Testis (tissue), 5 donors: ENCODE data around the gene SLC25A3. TPM values are rescaled to one million over a fixed set of nuclear protein-coding genes. Genes with fewer than 3 reads are reported as not detected.
A peak's percentile ranks its signal among the peaks of the same experiment; 100 is the strongest.

ENCODE experiments used
- DNase-seq: peaks from one replicate; pipeline ENCODE4 v3.0.0-alpha.2; 2019
- H3K27ac ChIP-seq, 2 donors: fragments of 200-600 bp; sonication (generic); one replicate each; pipeline ENCODE4 v1.5.1; 2019
- H3K27me3 ChIP-seq: fragments of 200-600 bp; sonication (generic); one replicate; pipeline ENCODE4 v1.5.1; 2019
- H3K36me3 ChIP-seq: fragments of 200-600 bp; sonication (generic); one replicate; pipeline ENCODE4 v1.5.1; 2017; ENCODE audit warnings: low read depth; ENCODE audit errors: missing control alignments
- H3K4me1 ChIP-seq: fragments of 200-600 bp; sonication (generic); one replicate; pipeline ENCODE4 v1.5.1; 2019
- H3K4me3 ChIP-seq, 2 donors: fragments of 200-600 bp; sonication (generic); one replicate each; pipeline ENCODE4 v1.5.1; 2017 to 2019
- H3K9me3 ChIP-seq: fragments of 200-600 bp; sonication (generic); one replicate; pipeline ENCODE4 v1.5.1; 2017
- POLR2A ChIP-seq: fragments of 450-650 bp; IDR thresholded peaks from one replicate; pipeline ENCODE4 v1.6.1; 2017; ENCODE audit warnings: antibody characterized with exemption, mild to moderate bottlenecking, moderate library complexity
- WGBS, 2 donors: methylation state at CpG; one replicate each; pipeline ENCODE4 v1.1.5; 2018; 5-methylcytosine and 5-hydroxymethylcytosine counted together
- intact Hi-C: fragments of 100-400 bp; cut with DNase I; formaldehyde crosslinking; loops from one replicate; pipeline ENCODE4 v1.15.1; 2023; ENCODE audit warnings: low total_unique reads
- long read RNA-seq, 2 donors: transcript quantifications; one replicate each; lab custom pipeline, GENCODE V29; 2026
- polyA plus RNA-seq: library from polyadenylated mRNA; stranded (reverse); fragments of 350-450 nt; fragmentation: Illumina TruSeq; extraction: RNeasy Lipid Tissue Mini Kit (QIAGEN cat#74804); gene quantifications from one replicate; pipeline ENCODE4 v1.2.3, GENCODE V29; 2014; ENCODE audit warnings: low read depth, low replicate concordance; ENCODE audit not compliant: insufficient read depth
- total RNA-seq, 2 donors: library from RNA; depleted of rRNA; stranded (reverse); fragments of >200 nt; gene quantifications; one replicate each; pipeline ENCODE4 v1.2.3, GENCODE V29; 2016
- TF ChIP-seq, protein P1 (sequence below), 3 experiments: fragments of 450-650 bp in 2 of 3; fragments of 200-600 bp in 1 of 3; sonication (generic) in 1 of 3; IDR thresholded peaks; one replicate each; pipeline ENCODE4 v1.5.1; 2016 to 2019; ENCODE audit warnings: antibody characterized with exemption in 3 of 3, mild to moderate bottlenecking in 2 of 3, moderate library complexity in 1 of 3

The SLC25A3 gene
- 100 to 1,000 TPM; 202 to 273 TPM for total RNA-seq
- 251 TPM for polyA plus RNA-seq
- long read RNA-seq, donor 1, full-length matches to known transcripts = 242 of 359 reads
- long read RNA-seq, donor 1, partial matches to known transcripts = 97 of 359 reads
- long read RNA-seq, donor 1, other reads (novel, unspliced or antisense) = 20 of 359 reads
- long read RNA-seq, donor 2, full-length matches to known transcripts = 183 of 248 reads
- long read RNA-seq, donor 2, partial matches to known transcripts = 53 of 248 reads
- long read RNA-seq, donor 2, other reads (novel, unspliced or antisense) = 12 of 248 reads

DNA sequence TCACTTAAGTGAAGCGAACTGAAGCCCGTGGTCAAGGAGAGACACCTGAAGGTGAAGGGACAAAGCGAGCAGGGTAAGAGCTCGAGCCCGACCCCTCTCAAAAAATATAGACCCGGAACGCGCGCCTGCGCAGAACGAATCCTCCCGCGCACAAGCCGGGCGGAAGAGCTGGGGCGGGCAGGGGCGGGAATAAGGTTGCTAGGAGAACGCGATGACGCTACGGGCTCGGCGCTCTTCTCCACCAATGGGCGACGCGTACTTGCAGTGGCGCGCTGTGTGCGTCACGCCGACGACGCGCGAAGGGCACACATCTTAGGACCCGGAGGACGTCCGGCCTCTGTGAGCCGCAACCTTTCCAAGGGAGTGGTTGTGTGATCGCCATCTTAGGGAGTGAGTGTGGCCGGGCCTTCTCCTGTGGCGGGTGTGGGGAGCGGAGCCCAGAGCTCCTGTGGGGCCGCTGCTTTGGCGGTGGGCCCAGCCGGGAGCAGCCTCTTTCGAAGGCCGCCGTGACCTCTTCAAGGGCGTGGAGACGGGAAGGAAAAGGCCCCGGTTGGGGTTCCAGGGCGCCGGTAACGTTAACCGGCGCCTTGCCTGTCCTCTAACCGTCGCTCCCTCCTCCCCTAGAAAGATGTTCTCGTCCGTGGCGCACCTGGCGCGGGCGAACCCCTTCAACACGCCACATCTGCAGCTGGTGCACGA lies at the start of gene SLC25A3:
SLC25A3 (plus strand) TSS at position 336 of the 699 bp plus-strand sequence; CDS start at position 629, 293 bp downstream.
- WGBS, 2 donors = 0% methylated on average over 36 to 56 of the region's 67 CpGs
- H3K4me1 ChIP-seq = peaks cover 9% of the 10 kb centered on the region
- intact Hi-C loops = loop anchor here (2.0 kb wide), 1 partner anchor 51 kb away; the partner anchor contains the start of genes APAF1 and IKBIP
- peak within 1 kb of the TSS; percentile 96 to 99 for H3K4me3 ChIP-seq
- peak; percentile 99 for DNase-seq
- peak within 1 kb of the TSS; percentile 98 to 99 for H3K27ac ChIP-seq
- H3K36me3 ChIP-seq = no peaks in the 10 kb centered on the region
- no peaks in the 10 kb centered on the region for H3K27me3 ChIP-seq
- no peaks in the 10 kb centered on the region for H3K9me3 ChIP-seq
- TF ChIP-seq, protein P1, sequence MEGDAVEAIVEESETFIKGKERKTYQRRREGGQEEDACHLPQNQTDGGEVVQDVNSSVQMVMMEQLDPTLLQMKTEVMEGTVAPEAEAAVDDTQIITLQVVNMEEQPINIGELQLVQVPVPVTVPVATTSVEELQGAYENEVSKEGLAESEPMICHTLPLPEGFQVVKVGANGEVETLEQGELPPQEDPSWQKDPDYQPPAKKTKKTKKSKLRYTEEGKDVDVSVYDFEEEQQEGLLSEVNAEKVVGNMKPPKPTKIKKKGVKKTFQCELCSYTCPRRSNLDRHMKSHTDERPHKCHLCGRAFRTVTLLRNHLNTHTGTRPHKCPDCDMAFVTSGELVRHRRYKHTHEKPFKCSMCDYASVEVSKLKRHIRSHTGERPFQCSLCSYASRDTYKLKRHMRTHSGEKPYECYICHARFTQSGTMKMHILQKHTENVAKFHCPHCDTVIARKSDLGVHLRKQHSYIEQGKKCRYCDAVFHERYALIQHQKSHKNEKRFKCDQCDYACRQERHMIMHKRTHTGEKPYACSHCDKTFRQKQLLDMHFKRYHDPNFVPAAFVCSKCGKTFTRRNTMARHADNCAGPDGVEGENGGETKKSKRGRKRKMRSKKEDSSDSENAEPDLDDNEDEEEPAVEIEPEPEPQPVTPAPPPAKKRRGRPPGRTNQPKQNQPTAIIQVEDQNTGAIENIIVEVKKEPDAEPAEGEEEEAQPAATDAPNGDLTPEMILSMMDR (IDR thresholded peaks at IDR 0.05) = no peak
- TF ChIP-seq POLR2A = peak; percentile 85

- H3K4me3 ChIP-seq = no peak overlapping the region
- no peaks in the 10 kb centered on the region for H3K36me3 ChIP-seq
- no peaks in the 10 kb centered on the region for H3K4me1 ChIP-seq
- DNase-seq = no peak
- H3K9me3 ChIP-seq = no peaks in the 10 kb centered on the region
- H3K27ac ChIP-seq = no peak overlapping the region
- intact Hi-C loops = no loop called here
- TF ChIP-seq, protein P1 (IDR thresholded peaks at IDR 0.05) = no peak
- TF ChIP-seq POLR2A = no peak
- H3K27me3 ChIP-seq = no peaks in the 10 kb centered on the region
These were observed 49.8 kb upstream of the SLC25A3 start for GRCh38 chr12:98543701-98544100.

- Histone ChIP-seq H3K27me3 (no peaks in the 10 kb centered on the region), H3K4me3 (no peak overlapping the region), H3K9me3 (no peaks in the 10 kb centered on the region), H3K36me3 (no peaks in the 10 kb centered on the region), H3K4me1 (no peaks in the 10 kb centered on the region), H3K27ac (no peak overlapping the region)
- no peak for DNase-seq
- TF ChIP-seq POLR2A = no peak
- TF ChIP-seq, protein P1 (IDR thresholded peaks at IDR 0.05) = no peak
- intact Hi-C loops = no loop called here
- 93 to 98% methylated on average over 1 of the region's 1 CpG for WGBS, 2 donors
These were observed 48.7 kb upstream of the SLC25A3 start for GRCh38 chr12:98544751-98545150.

DNA sequence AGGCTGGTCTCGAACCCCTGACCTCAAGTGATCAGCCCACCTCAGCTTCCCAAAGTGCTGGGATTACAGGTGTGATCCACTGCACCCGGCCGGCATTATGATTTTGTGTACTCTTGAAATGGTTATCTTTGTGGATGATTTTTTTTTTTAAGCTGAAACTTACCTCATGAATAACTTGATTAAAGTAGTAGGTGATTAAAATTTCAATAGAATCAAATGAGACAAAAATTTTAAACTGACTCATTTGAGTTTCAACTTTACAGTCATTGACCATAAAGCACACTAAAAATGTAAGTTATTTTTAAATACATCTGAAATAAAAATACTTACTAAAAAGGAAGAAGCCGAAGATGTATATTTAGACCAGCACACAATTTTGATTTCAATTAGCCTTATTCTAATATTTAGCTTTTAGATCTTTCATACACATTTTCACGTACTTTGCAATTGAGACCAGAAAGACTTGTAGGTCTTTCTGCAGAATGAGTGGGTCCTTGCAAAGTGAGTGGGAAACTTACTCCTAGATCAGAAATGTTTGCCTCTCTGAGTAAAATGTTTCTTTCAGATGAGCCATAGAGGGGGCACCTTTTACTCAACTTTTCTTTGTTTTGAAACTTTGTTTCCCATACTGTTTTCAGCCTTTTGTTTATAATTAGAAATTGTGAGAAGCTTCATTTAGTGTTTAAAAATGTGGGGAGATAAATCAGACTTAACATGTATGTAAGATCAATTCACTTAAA lies 43.9 kb upstream of the SLC25A3 start:
- Histone ChIP-seq H3K4me3 (no peak overlapping the region), H3K4me1 (no peaks in the 10 kb centered on the region), H3K36me3 (no peaks in the 10 kb centered on the region), H3K27me3 (no peaks in the 10 kb centered on the region), H3K9me3 (no peaks in the 10 kb centered on the region), H3K27ac (no peak overlapping the region)
- WGBS, 2 donors = 78 to 83% methylated on average over 5 of the region's 5 CpGs
- TF ChIP-seq, protein P1 (IDR thresholded peaks at IDR 0.05) = no peak
- TF ChIP-seq POLR2A = no peak
- DNase-seq = no peak
- intact Hi-C loops = no loop called here
